OCI-LY7 (cell line): ENCODE measurements around the gene TULP4.

Source experiments
- CTCF ChIP-seq: fragments of 200-600 bp; sonication (generic); conservative IDR thresholded peaks from 2 replicates; pipeline ENCODE4 v1.5.1; 2014; ENCODE audit warnings: mild to moderate bottlenecking, antibody characterized with exemption, low read length, moderate library complexity, mixed read lengths
- EZH2phosphoT487 ChIP-seq: fragments of 200-600 bp; sonication (generic); IDR thresholded peaks from 2 replicates; pipeline ENCODE4 v1.6.1; 2018; ENCODE audit warnings: low read depth, borderline replicate concordance, mild to moderate bottlenecking, mixed run types, antibody characterized with exemption, low read length, moderate library complexity, mixed read lengths

- TF ChIP-seq CTCF (no peak), EZH2phosphoT487 (no peak)
Observed at GRCh38 chr6:158408013-158408412, 95.7 kb downstream of the TULP4 start.
